HEK293T (cell line): ENCODE measurements around the gene FXYD3.
"Not testable (repeated sequence)": the region's sequence is repeated elsewhere in the genome, so short reads cannot be mapped to it uniquely, and the experiment has no call there.

Experiments used
- CTCF ChIA-PET: fragments of 350-600 bp; formaldehyde crosslinking; extraction: SDS; loops from one replicate; lab custom pipeline; 2021; ENCODE audit warnings: antibody characterized with exemption, inconsistent platforms; lab: Yijun Ruan, JAX
- POLR2A ChIA-PET: fragments of 350-600 bp; formaldehyde crosslinking; extraction: SDS; loops from one replicate; lab custom pipeline; 2020; ENCODE audit warnings: antibody characterized with exemption, inconsistent platforms; lab: Yijun Ruan, JAX
- DNase-seq: peaks from one replicate; pipeline ENCODE4 v3.0.0; 2012; ENCODE audit warnings: mixed read lengths; ENCODE audit errors: extremely low spot score
- ARNT ChIP-seq: fragments of 450-650 bp; IDR thresholded peaks from 2 replicates; pipeline ENCODE4 v1.6.1; 2017; ENCODE audit warnings: mild to moderate bottlenecking
- BHLHE40 ChIP-seq: fragments of 450-650 bp; IDR thresholded peaks from 2 replicates; pipeline ENCODE4 v1.6.1; 2016; ENCODE audit warnings: mild to moderate bottlenecking, moderate library complexity, borderline replicate concordance
- CTBP1 ChIP-seq: fragments of 450-650 bp; IDR thresholded peaks from 2 replicates; pipeline ENCODE4 v1.6.1; 2016; ENCODE audit warnings: borderline replicate concordance
- ELF4 ChIP-seq: fragments of 450-650 bp; IDR thresholded peaks from 2 replicates; pipeline ENCODE4 v1.6.1; 2017; ENCODE audit warnings: antibody characterized with exemption
- FOXA1 ChIP-seq: fragments of 450-650 bp; IDR thresholded peaks from 2 replicates; pipeline ENCODE4 v1.6.1; 2016; ENCODE audit warnings: mild to moderate bottlenecking
- FOXK2 ChIP-seq: fragments of 450-650 bp; IDR thresholded peaks from 2 replicates; pipeline ENCODE4 v1.6.1; 2016; ENCODE audit warnings: mild to moderate bottlenecking
- FOXM1 ChIP-seq: fragments of 450-650 bp; IDR thresholded peaks from 2 replicates; pipeline ENCODE4 v1.6.1; 2017; ENCODE audit warnings: mild to moderate bottlenecking, borderline replicate concordance
- HDGF ChIP-seq: fragments of 450-650 bp; IDR thresholded peaks from 2 replicates; pipeline ENCODE4 v1.6.1; 2017; ENCODE audit warnings: antibody characterized with exemption, borderline replicate concordance
- L3MBTL2 ChIP-seq: fragments of 450-650 bp; conservative IDR thresholded peaks from 2 replicates; pipeline ENCODE4 v1.6.1; 2016; ENCODE audit warnings: mild to moderate bottlenecking
- LEF1 ChIP-seq: fragments of 450-650 bp; IDR thresholded peaks from 2 replicates; pipeline ENCODE4 v1.6.1; 2017; ENCODE audit warnings: mild to moderate bottlenecking, borderline replicate concordance
- NFRKB ChIP-seq: fragments of 450-650 bp; IDR thresholded peaks from 2 replicates; pipeline ENCODE4 v1.6.1; 2016; ENCODE audit warnings: mild to moderate bottlenecking, moderate library complexity
- PKNOX1 ChIP-seq: fragments of 450-650 bp; IDR thresholded peaks from 2 replicates; pipeline ENCODE4 v1.6.1; 2016
- SP1 ChIP-seq: fragments of 450-650 bp; IDR thresholded peaks from 2 replicates; pipeline ENCODE4 v1.6.1; 2017
- SUZ12 ChIP-seq: fragments of 450-650 bp; IDR thresholded peaks from 2 replicates; pipeline ENCODE4 v1.6.1; 2016; ENCODE audit warnings: mild to moderate bottlenecking
- TARDBP ChIP-seq: fragments of 450-650 bp; IDR thresholded peaks from 2 replicates; pipeline ENCODE4 v1.6.1; 2016
- ZNF384 ChIP-seq: fragments of 450-650 bp; IDR thresholded peaks from 2 replicates; pipeline ENCODE4 v1.6.1; 2016

The FXYD3 gene

GRCh38 chr19:35099897-35100275 is 15.7 kb upstream of the FXYD3 start:
- DNase-seq: no peak
- TF ChIP-seq FOXA1 (no peak), NFRKB (no peak), TARDBP (no peak), FOXM1 (no peak), HDGF (no peak), BHLHE40 (no peak), CTBP1 (no peak), ELF4 (no peak), L3MBTL2 (no peak), ZNF384 (no peak), FOXK2 (no peak), ARNT (no peak), LEF1 (no peak), SP1 (no peak), PKNOX1 (no peak), SUZ12 (no peak)
- CTCF ChIA-PET: no interaction called here
- POLR2A ChIA-PET: no interaction called here

- ChIA-PET POLR2A (no interaction called here), CTCF (interaction anchor here (1.0 kb wide), 1 partner anchor 14 kb away, joined by 5 read pairs; no protein-coding TSS in a partner anchor)
- DNase-seq: no peak
- TF ChIP-seq CTBP1 (no peak), ZNF384 (no peak), FOXM1 (no peak), ELF4 (no peak), L3MBTL2 (no peak), LEF1 (no peak), ARNT (no peak), TARDBP (no peak), NFRKB (no peak), HDGF (no peak), SP1 (no peak), FOXA1 (no peak), PKNOX1 (no peak)
These were observed 14.8 kb upstream of the FXYD3 start for GRCh38 chr19:35100588-35101533.

GRCh38 chr19:35101949-35102348 is 13.7 kb upstream of the FXYD3 start:
- DNase-seq, POLR2A ChIA-PET, CTCF ChIA-PET: not testable (repeated sequence)

- DNase-seq, CTCF ChIA-PET, POLR2A ChIA-PET: not testable (repeated sequence)
These were observed 12.0 kb upstream of the FXYD3 start for GRCh38 chr19:35103614-35104013.

GRCh38 chr19:35104361-35104760 is 11.3 kb upstream of the FXYD3 start:
- ChIA-PET CTCF (no interaction called here), POLR2A (no interaction called here)
- TF ChIP-seq TARDBP (no peak), LEF1 (no peak), CTBP1 (no peak), ZNF384 (no peak), NFRKB (no peak), FOXM1 (no peak)
- no peak for DNase-seq

- TF ChIP-seq ZNF384 (no peak), SUZ12 (no peak), FOXM1 (no peak), L3MBTL2 (no peak), NFRKB (no peak), HDGF (no peak), LEF1 (no peak), TARDBP (no peak), ARNT (no peak), FOXA1 (no peak), FOXK2 (no peak)
- ChIA-PET CTCF (no interaction called here), POLR2A (no interaction called here)
- no peak for DNase-seq
These were observed 10.6 kb upstream of the FXYD3 start for GRCh38 chr19:35105047-35105410.

- ChIA-PET CTCF (no interaction called here), POLR2A (no interaction called here)
- no peak for TF ChIP-seq FOXM1
- no peak for TF ChIP-seq ZNF384
- TF ChIP-seq ARNT: no peak
- TF ChIP-seq ELF4: no peak
- TF ChIP-seq FOXA1: no peak
- no peak for TF ChIP-seq SP1
- no peak for TF ChIP-seq L3MBTL2
- TF ChIP-seq BHLHE40: no peak
- no peak for TF ChIP-seq FOXK2
- no peak for TF ChIP-seq TARDBP
- TF ChIP-seq LEF1: no peak
These were observed 10.0 kb upstream of the FXYD3 start for GRCh38 chr19:35105411-35106290.

More at GRCh38 chr19:35105411-35106290, 10.0 kb upstream of the FXYD3 start:
- no peak for DNase-seq
